ENCODE data around the gene MCRIP1.
A peak's percentile ranks its signal among the peaks of the same experiment; 100 is the strongest.

The MCRIP1 gene

GRCh38 chr17:81854974-81855774 lies 22.1 kb upstream of the MCRIP1 start:
- TF ChIP-seq, protein P1, sequence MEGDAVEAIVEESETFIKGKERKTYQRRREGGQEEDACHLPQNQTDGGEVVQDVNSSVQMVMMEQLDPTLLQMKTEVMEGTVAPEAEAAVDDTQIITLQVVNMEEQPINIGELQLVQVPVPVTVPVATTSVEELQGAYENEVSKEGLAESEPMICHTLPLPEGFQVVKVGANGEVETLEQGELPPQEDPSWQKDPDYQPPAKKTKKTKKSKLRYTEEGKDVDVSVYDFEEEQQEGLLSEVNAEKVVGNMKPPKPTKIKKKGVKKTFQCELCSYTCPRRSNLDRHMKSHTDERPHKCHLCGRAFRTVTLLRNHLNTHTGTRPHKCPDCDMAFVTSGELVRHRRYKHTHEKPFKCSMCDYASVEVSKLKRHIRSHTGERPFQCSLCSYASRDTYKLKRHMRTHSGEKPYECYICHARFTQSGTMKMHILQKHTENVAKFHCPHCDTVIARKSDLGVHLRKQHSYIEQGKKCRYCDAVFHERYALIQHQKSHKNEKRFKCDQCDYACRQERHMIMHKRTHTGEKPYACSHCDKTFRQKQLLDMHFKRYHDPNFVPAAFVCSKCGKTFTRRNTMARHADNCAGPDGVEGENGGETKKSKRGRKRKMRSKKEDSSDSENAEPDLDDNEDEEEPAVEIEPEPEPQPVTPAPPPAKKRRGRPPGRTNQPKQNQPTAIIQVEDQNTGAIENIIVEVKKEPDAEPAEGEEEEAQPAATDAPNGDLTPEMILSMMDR (IDR thresholded peaks at IDR 0.05; ENCODE audit: low read depth, low read length), result peak; percentile 17; the same call in 1 of the 2 replicates
- no peak for DNase-seq
- Histone ChIP-seq H3K4me3 (ENCODE audit: low read depth, low read length) (no peak overlapping the region), H3K4me1 (no peaks in the 10 kb centered on the region), H3K9me3 (no peaks in the 10 kb centered on the region), H3K27me3 (no peaks in the 10 kb centered on the region), H3K36me3 (peaks cover 73% of the 10 kb centered on the region)

GRCh38 chr17:81852237-81852636 lies 19.1 kb upstream of the MCRIP1 start:
- no peaks in the 10 kb centered on the region for H3K9me3 ChIP-seq
- no peaks in the 10 kb centered on the region for H3K27me3 ChIP-seq
- no peaks in the 10 kb centered on the region for H3K4me1 ChIP-seq
- DNase-seq, result no peak
- peaks cover 70% of the 10 kb centered on the region for H3K36me3 ChIP-seq
- H3K4me3 ChIP-seq (ENCODE audit: low read depth, low read length), result no peak overlapping the region
- TF ChIP-seq, protein P1 (IDR thresholded peaks at IDR 0.05; ENCODE audit: low read depth, low read length), result no peak

DNA sequence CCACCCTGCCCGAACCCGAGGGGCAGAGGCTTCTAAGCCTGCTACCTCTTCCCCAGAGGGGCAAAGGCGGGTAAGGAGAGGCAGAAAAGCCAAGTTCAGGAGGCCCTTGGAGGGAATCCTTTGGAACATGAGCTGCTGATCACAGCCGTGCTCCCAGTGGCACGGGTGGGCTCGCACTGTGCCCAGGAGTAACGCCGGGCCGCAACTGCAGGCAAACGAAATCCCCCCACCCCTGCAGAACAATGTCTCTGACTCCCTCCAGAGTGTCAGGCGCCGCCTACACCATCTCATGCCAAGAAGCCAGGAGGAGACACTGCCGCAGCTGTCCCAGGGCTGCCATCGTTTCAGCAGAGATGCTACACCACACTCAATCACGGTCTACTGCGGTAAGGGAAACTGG lies 18.3 kb upstream of the MCRIP1 start:
- Histone ChIP-seq H3K9me3 (no peaks in the 10 kb centered on the region), H3K27me3 (no peaks in the 10 kb centered on the region), H3K4me1 (no peaks in the 10 kb centered on the region), H3K4me3 (ENCODE audit: low read depth, low read length) (no peak overlapping the region), H3K36me3 (peaks cover 72% of the 10 kb centered on the region)
- no peak for DNase-seq
- TF ChIP-seq, protein P1 (IDR thresholded peaks at IDR 0.05; ENCODE audit: low read depth, low read length), result no peak

DNA sequence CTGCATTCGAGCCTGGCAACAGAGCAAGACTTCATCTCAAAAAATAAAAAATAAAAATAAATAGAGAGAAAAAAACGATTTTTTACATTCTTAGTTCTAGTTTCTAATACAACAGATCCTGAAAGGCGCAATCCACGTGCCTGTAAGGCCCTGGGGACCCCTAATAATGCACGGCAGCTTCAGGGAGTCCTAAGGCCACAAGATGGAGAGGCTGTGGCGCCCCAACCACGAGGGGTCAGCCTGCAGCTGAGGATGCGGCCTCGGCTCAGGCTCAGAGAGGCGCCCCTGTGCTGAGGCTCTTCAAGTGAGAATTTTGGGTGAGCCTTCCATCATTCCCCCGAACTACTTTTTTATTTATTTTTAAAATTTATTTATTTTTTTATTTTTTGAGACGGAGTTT lies 16.4 kb upstream of the MCRIP1 start:
- H3K9me3 ChIP-seq, result no peaks in the 10 kb centered on the region
- no peaks in the 10 kb centered on the region for H3K27me3 ChIP-seq
- no peak overlapping the region for H3K4me3 ChIP-seq (ENCODE audit: low read depth, low read length)
- H3K36me3 ChIP-seq, result peaks cover 81% of the 10 kb centered on the region
- TF ChIP-seq, protein P1 (IDR thresholded peaks at IDR 0.05; ENCODE audit: low read depth, low read length), result no peak
- DNase-seq, result no peak
- no peaks in the 10 kb centered on the region for H3K4me1 ChIP-seq

DNA sequence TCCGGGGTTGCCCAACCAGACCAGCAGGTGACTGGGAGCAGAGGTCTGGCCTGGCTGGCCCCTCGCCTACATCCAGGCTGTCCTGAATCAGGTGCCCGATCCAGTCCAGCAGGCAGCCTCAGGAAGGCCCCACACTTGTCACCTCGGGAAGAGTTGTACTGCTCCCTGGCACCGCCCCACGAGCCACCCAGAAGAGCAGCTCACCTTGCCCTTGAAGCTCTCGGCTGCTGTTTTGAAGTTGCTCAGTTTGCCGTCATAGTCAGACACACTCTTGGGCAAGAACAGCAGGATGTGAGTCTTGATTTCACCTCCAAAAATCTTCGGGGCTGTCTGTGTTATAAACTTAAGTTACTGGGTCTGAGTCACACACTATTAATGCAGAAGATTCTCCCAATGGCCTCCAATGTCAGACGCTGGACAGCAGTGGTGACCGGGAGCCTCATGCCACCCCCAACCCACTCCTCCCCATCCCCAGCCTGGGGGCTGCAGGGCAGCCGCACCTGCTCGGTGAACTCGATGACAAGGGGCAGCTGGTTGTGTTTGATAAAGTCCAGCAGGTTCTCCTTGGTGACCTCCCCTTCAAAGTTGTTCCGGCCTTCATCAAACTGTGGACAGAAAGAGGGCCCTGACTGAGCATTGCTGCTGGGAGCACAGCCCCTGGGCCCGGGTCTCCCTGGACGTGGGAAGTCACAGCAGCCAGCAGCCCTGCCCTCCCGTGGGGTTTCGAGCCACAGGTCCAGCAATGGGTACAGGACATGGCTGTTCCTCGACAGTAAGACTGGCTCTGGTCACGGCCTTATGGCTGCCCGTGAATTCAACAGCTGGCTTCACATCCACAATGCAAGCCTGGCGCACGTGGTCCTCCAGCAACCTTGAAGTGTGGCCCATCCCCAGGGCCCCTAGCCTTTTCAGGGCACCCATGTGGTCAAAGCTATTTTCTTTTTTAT lies 13.9 kb upstream of the MCRIP1 start:
- DNase-seq, result no peak
- no peaks in the 10 kb centered on the region for H3K9me3 ChIP-seq
- peaks cover 79% of the 10 kb centered on the region for H3K36me3 ChIP-seq
- TF ChIP-seq, protein P1 (IDR thresholded peaks at IDR 0.05; ENCODE audit: low read depth, low read length), result no peak
- no peaks in the 10 kb centered on the region for H3K4me1 ChIP-seq
- H3K4me3 ChIP-seq (ENCODE audit: low read depth, low read length), result no peak overlapping the region
- H3K27me3 ChIP-seq, result no peaks in the 10 kb centered on the region

Data from BE2C (cell line).